ENCODE measurements around the gene SPATS2L. TPM values are rescaled to one million over a fixed set of nuclear protein-coding genes. Genes with fewer than 3 reads are reported as not detected.

SPATS2L gene
- total RNA-seq, 1 donor from 2014 or later = 97.8 TPM

DNA sequence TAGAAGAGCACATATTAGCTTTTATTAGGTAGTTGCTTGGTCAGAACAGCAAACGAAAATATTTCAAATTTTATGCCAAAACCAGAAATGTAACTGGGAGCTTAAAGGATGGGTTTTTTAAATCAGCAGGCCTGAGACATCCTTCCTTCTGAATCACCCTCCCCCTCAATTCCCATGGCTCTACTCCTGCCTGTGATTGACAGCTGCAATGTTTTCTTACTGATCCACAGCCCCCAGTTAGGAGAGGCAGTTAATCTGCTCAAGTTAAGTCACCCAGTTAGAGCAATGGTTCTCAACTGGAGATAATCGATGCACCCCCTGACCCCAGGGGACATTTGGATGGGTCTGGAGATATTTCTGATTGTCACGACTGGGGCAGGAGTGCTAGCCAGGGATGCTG lies 178.4 kb downstream of the SPATS2L start:
- Mint-ChIP-seq H3K4me3 (no peak overlapping the region), H3K9me3 (no peaks in the 10 kb centered on the region), H3K27ac (no peak overlapping the region), H3K36me3 (no peaks in the 10 kb centered on the region), H3K27me3 (no peaks in the 10 kb centered on the region), H3K4me1 (ENCODE audit: unreplicated experiment) (peaks cover 31% of the 10 kb centered on the region)
- DNase-seq (ENCODE audit: extremely low spot score, unreplicated experiment) = no peak
- TF ChIP-seq, protein P1, sequence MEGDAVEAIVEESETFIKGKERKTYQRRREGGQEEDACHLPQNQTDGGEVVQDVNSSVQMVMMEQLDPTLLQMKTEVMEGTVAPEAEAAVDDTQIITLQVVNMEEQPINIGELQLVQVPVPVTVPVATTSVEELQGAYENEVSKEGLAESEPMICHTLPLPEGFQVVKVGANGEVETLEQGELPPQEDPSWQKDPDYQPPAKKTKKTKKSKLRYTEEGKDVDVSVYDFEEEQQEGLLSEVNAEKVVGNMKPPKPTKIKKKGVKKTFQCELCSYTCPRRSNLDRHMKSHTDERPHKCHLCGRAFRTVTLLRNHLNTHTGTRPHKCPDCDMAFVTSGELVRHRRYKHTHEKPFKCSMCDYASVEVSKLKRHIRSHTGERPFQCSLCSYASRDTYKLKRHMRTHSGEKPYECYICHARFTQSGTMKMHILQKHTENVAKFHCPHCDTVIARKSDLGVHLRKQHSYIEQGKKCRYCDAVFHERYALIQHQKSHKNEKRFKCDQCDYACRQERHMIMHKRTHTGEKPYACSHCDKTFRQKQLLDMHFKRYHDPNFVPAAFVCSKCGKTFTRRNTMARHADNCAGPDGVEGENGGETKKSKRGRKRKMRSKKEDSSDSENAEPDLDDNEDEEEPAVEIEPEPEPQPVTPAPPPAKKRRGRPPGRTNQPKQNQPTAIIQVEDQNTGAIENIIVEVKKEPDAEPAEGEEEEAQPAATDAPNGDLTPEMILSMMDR (conservative IDR thresholded peaks at IDR 0.05) = no peak

DNA sequence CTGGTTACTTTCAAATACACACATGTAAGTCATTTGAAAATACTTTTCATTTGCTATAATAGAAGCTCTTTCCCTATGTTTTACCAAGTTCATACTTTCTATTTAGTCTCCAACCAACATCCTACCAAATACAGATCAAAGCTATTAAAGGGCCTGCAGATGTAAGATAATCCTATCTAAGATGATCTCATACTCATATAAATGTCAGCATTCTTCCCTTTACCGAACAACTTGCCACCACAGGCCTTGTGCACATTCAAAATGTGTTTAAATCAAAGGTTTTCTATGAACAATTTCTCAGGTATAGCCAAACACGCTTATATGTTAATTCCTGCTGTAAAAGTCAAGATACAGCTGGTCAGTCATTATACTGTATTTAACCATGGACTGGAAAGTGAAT lies 180.0 kb downstream of the SPATS2L start:
- Mint-ChIP-seq H3K4me3 (no peak overlapping the region), H3K36me3 (peaks cover 11% of the 10 kb centered on the region), H3K27me3 (no peaks in the 10 kb centered on the region), H3K9me3 (peaks cover 6% of the 10 kb centered on the region), H3K27ac (peak overlapping the region; percentile 1), H3K4me1 (ENCODE audit: unreplicated experiment) (peaks cover 21% of the 10 kb centered on the region)
- TF ChIP-seq, protein P1 (conservative IDR thresholded peaks at IDR 0.05) = no peak
- no peak for DNase-seq (ENCODE audit: extremely low spot score, unreplicated experiment)

DNA sequence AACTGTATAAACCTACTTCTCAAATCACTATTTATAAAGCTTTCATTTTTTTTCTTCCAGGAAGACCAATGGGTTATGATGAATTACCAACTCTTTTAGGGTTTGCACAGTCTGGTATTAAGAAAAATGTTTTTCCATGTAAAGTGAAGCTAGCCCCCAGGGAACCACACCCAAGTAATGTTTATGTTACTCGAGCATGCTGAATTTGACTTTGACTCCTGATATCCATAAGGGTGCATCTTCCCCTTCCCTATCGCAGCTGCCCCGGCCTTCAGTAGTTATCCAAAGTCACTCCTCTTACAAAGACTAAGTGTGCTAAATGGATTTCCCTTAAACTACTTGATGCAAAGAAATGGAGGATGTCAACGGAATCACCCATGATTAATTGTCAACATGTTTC lies 181.7 kb downstream of the SPATS2L start:
- Mint-ChIP-seq H3K27ac (peak overlapping the region; percentile 59), H3K4me1 (ENCODE audit: unreplicated experiment) (peaks cover 16% of the 10 kb centered on the region), H3K9me3 (peaks cover 6% of the 10 kb centered on the region), H3K4me3 (peak overlapping the region; percentile 42), H3K36me3 (peaks cover 20% of the 10 kb centered on the region), H3K27me3 (no peaks in the 10 kb centered on the region)
- DNase-seq (ENCODE audit: extremely low spot score, unreplicated experiment) = no peak
- TF ChIP-seq, protein P1 (conservative IDR thresholded peaks at IDR 0.05) = no peak

DNA sequence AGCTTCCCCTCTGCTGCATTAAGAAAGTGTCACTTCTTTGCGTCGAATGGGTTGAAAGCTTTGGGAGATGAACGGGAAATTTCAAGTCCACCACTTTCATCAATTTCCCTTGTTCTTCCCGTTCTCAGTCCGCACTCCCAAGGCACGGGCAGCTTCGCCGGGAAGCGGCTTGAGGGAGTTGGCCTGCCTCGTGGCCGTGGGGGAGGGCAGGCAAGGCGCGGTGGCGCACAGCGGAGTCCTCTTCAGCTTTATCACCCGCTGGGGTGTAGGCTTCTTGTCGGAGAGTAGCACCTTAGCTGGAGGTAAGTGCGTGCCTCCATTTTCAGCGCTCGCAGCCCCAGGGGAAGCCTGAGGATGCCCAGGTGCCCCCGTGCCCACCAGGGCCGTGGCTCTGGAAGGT lies 183.5 kb downstream of the SPATS2L start:
- DNase-seq (ENCODE audit: extremely low spot score, unreplicated experiment) = no peak
- Mint-ChIP-seq H3K4me3 (no peak overlapping the region), H3K27me3 (no peaks in the 10 kb centered on the region), H3K36me3 (peaks cover 20% of the 10 kb centered on the region), H3K27ac (no peak overlapping the region), H3K9me3 (peaks cover 6% of the 10 kb centered on the region), H3K4me1 (ENCODE audit: unreplicated experiment) (peaks cover 10% of the 10 kb centered on the region)
- TF ChIP-seq, protein P1 (conservative IDR thresholded peaks at IDR 0.05) = no peak

DNA sequence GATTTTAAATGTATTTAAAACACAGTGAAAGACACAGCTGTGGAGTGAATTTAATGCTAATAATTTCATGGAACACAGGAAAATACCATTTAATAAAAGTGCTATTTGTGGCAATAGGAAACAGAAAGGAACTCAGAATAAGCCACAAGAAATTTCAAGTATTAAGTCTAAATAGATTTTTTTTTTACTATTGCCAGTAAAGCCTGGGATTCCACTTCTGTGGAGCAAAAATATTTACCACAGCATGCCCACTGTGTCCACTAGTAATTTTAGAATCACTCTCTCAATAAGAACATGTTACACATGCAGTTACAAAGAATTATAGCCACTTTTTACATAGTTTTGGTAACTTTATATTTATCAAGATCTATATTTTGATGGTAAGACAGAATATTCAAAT lies 186.2 kb downstream of the SPATS2L start:
- DNase-seq (ENCODE audit: extremely low spot score, unreplicated experiment) = no peak
- Mint-ChIP-seq H3K27ac (no peak overlapping the region), H3K4me1 (ENCODE audit: unreplicated experiment) (no peaks in the 10 kb centered on the region), H3K36me3 (peaks cover 26% of the 10 kb centered on the region), H3K4me3 (no peak overlapping the region), H3K27me3 (no peaks in the 10 kb centered on the region), H3K9me3 (peaks cover 6% of the 10 kb centered on the region)
- TF ChIP-seq, protein P1 (conservative IDR thresholded peaks at IDR 0.05) = no peak

DNA sequence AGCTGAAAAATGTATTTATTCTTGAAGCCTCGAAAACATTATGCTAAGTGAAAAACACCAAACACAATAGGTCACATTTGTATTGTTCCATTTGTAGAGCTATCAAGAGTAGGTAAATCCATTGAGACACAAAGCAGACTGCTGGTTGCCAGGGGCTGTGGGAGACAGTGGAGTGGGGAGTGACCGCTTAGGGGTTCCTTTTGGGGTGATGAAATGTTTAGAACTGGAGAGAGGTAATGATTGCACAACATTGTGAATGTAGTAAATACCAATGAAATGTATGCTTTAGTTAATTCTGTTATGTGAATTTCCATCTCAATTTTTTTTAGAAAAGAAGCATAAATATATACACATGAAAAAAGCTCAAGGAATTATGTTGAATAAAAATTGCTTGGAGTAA lies 187.6 kb downstream of the SPATS2L start:
- H3K27ac Mint-ChIP-seq = no peak overlapping the region
- no peak overlapping the region for H3K4me3 Mint-ChIP-seq
- peaks cover 6% of the 10 kb centered on the region for H3K9me3 Mint-ChIP-seq
- peaks cover 29% of the 10 kb centered on the region for H3K36me3 Mint-ChIP-seq
- DNase-seq (ENCODE audit: extremely low spot score, unreplicated experiment) = no peak
- no peaks in the 10 kb centered on the region for H3K4me1 Mint-ChIP-seq (ENCODE audit: unreplicated experiment)
- no peaks in the 10 kb centered on the region for H3K27me3 Mint-ChIP-seq
- TF ChIP-seq, protein P1 (conservative IDR thresholded peaks at IDR 0.05) = no peak
